Stimulated activated CD8-positive, alpha-beta memory T cell treated with anti-CD3 and anti-CD28 coated beads, Interleukin-4, amount 100 ng/mL, for 1 hour (primary cell): Measurements from ENCODE around the gene JUNB.

Experiments
- DNase-seq, 2 donors: peaks; one replicate each; pipeline ENCODE4 v3.0.0-alpha.2; 2020; ENCODE audit warnings: low read depth in 2 of 2, low spot score in 1 of 2

Gene JUNB

DNA sequence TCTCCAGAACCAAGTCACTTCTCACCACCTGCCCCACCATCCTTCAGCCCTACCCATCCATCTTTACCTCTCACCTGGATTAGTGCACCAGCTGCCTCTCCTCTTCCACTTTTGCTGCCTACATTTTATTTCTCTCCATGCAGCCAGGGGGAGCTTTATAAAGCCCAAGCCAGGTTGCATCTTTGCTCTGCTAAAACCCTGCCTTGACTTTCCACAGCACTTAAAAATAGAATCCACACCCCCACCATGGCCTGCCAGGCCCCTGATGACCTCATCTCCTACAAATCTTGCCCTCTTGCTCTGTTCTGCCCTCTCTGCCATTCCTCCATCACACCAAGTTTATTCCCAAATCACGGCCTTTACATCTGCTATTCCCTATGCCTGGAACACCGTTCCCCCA, 17.7 kb upstream of the JUNB start:
- no peak for DNase-seq

DNA sequence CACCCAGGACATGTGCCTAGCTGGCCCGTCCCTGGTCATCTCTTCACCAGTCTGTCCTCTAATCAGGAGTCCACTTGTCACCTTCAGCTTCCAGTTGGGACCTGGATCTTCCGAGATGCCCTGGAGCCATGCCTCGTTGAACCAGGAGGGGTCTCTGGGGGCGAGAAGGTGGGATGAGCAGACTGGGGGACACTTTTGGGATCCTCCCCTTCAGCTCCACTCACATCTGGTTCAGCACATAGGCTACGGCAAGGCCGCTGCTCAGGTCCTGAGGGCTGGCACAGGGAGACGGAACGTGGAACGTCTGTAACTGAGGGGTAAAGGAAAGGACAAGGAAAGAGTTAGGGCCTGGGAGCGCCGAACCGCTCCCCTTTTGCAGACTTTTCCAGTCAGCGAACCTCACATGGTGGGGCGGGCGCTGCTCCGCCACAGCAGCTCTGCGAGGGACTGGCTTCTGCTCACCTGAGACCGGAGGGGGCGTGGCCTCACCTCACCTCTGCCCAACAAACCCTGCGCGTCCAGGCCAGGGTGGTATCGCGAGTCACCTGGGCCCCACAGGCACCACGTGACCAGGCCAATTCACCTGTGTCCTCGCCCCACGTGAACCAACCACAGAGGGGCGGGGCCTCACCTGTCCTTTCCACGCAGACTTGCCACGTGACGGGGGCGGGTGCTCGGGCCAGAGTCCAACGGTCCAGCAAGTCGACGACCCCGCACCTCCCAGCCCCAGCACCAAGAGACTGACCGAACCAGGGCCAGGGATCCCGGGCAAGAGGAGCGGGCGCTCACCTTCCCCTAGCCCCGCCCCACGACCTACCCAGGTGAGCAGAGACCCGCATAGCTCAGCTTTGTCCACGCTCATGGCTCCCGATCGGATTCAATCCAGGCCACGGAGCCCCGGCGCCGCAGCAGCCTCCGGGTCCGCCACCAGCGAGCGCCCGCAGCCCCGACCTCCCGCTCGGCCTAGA, 16.4 kb upstream of the JUNB start, which contains the start of gene HOOK2:
TSS of gene HOOK2 (minus strand) at position 965 of the 968 bp plus-strand sequence. CDS start at position 862, 103 bp downstream.
- DNase-seq, result no peak

DNA sequence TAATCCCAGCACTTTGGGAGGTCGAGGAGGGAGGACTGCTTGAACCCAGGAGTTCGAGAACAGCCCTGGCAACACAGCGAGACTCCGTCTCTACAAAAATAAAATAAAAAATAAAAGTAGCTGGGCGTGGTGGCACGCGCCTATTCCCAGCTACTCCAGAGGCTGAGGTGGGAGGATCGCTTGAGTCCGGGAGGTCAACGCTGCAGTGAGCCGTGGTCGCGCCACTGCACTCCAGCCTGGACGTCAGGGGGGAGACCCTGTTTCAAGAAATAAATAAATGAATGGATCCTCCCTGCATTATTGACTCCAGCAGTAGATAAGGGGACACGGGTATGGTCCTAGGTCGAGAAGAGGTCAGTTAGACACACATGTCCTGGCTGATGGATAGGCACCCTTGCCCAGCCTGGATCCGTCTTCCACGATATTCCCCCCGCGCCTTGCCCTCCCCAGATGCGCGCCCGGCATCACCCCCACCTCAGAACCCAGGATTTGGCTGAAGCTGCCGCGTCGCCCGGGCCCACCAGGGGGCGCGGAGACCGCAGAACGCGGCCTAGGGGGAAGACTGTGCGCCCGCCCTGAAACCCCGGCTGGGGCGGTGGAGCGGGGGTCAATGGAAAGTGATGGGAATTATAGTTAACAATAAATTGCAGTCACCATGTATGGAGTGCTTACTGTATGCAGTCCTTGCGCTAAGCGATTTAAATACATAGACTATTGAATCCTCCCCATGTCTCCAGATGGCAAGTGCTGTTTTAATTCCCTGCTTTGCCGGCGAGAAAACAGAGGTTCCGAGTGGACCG, 13.9 kb upstream of the JUNB start:
- DNase-seq, result peak; percentile 55 to 69

DNA sequence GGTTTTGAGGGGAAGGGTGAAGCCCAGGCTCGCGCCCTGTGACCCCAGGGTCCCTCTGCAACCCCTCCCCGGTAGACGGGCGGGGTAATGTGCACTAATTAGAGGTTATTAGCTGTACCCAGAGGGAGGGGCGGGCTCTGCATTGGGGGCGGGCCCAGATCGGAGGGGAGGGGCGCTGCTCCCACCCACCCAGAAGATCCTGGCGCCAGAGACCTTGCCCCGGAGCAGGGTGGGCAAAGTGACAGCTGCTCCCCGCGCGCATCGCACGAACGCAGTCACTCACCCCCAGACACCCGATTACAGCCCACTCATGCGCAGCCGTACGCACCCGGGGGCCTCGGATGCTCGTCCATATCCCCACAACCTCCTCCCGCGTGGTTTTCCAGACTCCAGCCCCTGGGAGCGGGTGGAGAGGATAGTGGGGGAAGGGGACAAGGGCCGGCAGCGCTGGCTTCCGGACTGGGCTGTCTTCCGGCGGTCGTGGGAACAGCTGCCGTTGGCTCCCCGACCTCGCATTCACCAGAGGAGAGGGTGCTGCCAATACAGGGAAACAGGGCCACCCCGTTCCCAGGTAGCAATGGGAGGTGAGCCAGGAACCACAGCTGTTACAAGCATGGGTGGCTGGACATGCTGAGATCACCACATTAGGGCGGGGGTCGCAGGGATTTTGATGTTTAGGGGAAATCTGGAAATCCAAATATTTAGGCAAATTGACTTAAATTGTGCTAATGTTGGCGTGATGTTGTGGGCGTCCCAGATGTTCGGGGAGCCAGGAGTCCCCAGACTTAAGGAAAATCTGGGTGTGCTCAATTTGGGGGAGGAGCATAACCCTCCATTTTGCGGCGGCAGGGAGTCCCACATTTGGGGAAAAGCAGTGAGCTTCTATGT, 13.0 kb upstream of the JUNB start:
- no peak for DNase-seq

DNA sequence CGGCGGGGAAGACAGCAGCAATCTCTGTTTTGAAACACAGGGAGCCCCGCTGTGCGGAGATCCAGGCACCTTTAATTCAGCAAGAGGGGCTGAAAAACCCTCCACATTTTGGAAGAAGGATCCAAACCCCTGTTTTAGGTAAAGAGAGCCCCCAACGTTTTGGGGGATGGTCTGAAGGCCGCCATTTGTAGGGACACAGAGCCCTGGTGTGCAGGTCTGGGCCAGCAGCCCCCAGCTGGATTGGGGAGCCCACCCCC, 12.5 kb upstream of the JUNB start:
- DNase-seq, result no peak

DNA sequence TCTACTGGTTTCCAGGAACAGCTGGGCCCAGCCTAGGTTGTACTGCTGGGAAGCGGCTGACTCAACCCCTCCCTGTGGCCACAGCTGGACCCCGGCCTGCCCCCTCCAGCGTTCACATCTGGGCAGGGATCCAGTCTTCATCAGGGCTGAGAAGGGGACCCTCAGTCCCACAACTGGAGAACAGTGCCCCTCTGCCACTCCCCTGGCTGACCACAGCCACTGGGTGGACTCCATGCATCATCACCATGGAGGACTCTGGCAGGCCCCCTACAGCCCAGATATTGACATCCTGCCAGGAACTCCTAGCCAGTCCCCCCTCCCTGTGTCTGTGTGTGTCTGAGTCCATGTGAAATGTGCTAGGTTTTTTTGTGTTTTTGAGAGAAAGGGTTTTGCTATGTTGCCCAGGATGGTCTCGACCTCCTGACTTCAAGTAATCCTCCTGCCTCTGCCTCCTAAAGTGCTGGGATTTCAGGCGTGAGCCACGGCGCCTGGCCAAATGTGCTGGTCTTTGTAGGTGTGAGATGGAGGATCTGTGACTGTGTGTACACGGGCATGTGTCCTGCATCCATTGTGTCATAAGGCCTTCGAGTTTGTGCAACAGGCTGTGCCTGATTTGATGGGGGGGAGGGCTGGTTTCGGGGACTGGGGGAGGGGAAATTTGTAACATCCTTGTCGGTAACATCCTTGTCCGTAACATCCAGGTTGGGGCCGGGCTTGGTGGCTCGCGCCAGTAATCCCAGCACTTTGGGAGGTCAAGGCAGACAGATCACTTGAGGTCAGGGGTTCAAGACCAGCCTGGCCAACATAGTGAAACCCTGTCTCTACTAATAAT, 11.9 kb upstream of the JUNB start:
- no peak for DNase-seq

DNA sequence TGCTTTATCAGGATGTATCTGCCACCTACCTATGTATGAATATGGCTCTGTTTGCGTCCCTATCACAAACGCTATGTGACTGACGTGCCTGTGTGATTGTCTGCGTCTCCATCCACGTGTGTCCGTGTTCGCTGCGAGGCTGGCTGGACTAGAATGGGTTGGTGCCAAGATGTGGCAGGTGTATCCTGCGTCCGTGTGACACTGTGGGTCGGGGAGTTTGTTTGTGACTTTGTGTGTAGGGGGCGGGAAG, 9.2 kb upstream of the JUNB start:
- DNase-seq, result no peak

DNA sequence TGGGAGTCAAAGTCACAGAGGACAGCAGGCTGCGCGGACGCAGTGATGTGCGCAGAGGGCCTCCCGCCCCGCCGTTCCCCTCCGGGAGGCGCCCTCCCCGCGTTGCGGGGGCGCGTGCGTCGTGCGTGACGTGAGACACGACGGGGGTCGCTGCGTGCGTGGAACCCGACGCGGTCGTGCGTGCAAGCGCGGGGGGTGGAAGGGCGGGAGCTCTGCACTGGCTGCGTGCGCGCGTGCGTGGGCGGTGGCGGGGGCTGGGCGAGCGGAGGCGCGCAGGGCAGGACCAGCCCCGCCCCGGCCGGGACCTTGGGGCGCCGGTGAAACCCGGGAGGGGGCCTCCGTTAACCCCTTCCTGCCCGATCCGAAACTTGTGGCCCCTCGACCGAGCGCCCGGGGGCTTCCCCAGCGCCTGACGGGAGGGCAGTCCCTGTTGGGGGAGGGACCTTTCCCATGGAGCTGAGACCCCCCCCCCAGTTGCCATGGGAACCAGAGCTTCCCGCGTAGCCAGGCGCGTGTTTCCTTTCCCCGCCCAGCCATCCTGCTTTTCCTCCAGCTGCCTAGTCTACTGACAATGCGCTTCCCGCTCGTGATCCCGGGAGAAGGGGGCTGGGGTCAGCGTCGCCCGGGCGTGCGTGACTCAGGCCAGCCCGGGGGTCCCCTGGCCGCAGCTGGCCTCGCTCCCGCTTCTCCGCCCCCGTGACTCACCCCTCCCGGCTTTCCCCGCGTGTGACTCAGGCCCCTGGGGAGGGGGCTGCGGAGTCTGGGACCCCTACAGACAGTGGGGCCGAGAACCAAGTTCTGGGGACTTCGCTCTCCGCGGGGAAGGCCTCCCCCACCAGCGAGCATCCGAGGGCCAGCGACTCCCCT, 8.6 kb upstream of the JUNB start:
- peak; percentile 71 to 80 for DNase-seq

DNA sequence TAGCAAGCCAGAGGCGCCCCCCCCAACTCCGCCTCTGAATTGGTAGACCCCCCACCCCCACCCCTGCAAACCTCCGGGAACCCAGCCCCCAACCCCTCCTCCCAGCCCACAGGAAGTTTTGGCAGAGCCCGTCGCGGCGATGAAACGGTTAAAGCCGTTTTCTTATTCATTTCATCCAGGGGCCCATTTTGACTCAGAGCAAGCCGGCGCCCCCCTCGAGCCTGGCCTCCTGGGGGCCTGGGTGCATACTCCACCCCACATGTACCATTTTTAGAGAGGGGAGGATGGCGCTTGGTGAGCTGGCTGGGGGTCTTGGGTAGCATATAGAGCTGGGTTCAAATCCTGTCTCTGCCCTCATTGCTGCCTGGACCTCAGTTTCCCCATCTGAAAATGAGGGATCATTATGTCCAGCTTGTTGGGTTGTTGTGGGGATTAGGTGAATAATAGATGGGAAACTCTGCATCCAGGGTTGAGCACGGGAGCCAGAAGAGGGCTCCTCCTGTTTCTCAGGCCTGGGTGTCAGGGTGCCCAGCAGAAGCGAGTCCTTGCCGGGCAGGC, 7.9 kb upstream of the JUNB start:
- no peak for DNase-seq

DNA sequence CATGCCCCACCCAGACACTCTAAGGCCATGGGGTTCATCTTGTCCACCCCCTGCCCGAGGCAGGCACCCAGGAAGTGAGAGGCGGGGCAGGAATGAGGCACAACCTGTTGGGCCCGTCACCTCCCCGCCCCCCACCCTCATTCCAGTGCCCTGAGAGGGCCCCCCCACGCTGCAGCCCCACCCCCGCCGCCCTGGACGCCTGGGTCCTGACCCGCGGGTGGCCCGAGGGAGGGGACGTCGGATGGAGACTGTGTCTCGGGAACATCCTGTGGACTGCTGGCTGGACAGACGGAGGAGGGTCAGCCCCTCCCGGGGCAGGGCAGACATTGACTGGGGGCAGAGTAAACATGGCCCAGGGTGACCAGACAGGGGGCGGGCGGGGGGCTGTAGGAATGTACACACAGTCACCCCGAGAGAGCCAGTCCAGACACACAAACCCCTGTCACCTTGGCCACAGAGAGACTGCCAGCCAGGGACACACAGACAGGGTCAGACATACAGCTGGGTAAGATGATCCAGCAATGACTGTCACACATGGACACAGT, 7.4 kb upstream of the JUNB start:
- DNase-seq, result no peak

DNA sequence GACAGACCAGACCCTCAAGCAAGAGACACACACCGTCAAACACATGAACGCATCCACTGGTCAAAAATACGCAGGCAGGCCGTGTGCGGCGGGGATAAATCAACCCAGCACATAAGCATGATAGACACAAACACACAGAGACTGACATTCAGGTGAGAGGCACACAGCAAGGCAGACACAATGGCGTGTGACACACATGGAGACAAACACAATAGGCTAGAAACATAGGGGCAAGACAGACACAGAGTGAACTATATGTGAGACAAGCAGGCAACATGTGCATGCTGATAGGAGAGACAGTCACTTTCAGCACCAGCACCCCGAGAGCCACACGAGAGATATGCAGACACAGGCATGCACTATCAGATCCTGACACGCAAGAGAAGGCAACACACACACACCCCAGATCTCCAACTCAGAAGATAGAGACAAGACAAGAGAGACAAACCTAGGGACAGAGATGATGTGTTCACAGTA, 6.9 kb upstream of the JUNB start:
- no peak for DNase-seq

DNA sequence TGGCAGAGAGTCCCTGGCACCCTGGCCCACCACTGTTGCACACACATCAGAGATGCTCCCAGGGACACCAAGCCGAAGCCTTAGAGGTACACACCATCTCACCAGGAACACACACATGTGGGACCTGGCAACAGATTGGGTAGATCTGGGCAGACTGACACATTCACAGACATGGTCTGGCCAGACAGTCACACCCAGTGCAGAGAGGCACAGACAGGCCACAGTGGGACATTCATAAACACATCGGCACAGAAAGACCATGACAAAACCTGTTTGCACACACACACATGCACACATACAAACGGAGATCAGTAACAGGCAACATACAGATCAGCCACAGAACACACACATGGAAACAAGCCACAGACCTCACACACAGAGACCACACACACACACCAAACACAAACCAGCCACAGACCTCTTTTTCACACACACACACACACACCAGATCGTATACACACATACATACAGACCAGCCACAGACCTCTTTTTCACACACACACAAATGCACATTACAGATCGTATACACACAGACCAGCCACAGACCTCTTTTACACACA, 6.3 kb upstream of the JUNB start:
- DNase-seq, result no peak

DNA sequence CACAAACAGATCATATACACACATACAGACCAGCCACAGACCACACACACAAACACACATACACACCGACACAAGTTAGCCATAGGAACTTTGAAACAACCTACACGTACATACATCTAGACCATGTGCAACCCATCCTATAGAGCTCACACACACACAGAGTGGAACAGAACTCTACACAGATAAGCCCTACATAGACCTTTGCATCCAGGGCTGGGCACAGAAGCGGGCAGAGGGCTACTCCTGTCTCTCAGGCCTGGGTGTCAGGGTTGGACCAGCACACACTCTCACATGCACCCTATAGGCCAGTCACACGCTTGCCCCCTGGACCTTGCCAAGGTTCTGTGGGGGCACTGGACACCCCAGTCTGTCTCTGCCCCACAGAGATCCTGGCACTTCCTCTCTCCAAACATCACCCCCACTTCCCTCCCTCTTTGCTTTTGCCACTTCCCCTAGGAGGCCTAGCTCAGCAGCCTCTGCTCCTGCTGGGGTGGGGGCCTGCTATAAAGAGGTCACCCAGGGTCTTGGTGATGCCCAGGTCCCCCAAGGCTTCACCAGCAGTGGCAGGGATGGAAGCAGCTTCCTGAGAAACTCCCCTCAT, 5.8 kb upstream of the JUNB start:
- no peak for DNase-seq

DNA sequence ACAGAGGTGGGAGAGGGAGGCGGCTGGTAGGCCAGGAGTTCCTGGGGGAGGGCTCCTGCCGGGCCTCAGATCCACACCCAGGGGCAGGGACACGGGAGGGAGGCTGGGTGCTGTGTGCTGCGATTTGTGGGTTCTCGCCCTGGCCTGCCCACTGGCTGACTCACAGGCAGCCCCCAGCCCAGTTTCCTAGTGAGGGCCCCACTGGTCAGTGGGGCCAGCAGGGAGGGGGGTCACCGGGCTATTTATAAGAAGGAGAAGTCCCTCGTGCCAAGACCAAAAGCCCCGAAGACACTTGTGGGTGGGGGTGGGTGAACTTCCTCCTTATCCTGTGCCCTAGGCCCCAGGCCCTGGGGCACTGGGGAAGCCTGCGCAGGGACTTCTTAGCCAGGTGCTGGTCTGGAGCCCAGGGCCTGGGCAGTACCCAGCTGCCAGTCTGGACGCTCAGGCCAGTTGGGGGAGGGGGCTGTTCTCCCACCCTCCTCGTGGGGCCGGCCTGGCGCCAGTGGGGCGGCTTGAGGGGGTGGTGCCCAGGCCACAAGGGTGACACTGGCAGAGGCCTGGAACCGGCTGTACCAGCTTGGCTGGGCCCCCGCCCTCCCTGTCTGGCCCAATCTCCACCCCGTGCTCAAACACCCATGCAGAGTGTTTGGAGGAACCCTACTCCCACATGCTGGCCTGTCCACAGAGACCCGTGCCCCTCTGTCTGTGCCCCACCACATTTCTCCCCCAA, 5.0 kb upstream of the JUNB start:
- no peak for DNase-seq

DNA sequence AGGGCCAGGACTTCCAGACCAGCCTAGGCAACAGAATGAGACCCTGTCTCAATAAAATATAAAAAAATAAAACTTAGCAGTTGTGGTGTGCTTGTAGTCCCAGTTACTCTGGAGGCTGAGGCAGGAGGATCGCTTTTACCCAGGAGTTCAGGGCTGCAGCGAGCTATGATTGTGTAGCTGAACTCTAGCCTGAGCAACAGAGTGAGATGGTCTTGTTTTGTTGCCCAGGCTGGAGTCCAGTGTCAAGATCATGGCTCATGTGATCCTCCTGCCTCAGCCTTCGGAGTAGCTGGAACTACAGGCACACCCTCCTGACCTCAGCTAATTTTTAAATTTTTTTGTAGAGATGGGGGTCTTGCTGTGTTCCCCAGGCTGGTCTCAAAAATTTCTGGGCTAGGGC, 4.3 kb upstream of the JUNB start:
- no peak for DNase-seq

DNA sequence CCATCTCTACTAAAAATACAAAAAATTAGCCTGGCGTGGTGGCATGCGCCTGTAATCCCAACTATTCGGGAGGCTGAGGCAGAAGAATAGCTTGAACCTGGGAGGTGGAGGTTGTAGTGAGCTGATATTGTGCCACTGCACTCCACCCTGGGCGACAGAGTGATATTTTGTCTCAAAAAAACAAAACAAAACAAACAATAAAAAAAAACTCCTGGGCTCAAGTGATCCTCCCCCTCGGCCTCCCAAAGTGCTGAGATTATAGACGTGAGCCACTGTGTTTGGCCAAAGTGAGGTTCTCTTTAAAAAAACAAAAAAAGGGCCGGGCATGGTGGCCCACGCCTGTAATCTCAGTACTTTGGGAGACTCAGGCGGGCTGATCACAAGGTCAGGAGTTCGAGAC, 3.8 kb upstream of the JUNB start:
- DNase-seq, result no peak

DNA sequence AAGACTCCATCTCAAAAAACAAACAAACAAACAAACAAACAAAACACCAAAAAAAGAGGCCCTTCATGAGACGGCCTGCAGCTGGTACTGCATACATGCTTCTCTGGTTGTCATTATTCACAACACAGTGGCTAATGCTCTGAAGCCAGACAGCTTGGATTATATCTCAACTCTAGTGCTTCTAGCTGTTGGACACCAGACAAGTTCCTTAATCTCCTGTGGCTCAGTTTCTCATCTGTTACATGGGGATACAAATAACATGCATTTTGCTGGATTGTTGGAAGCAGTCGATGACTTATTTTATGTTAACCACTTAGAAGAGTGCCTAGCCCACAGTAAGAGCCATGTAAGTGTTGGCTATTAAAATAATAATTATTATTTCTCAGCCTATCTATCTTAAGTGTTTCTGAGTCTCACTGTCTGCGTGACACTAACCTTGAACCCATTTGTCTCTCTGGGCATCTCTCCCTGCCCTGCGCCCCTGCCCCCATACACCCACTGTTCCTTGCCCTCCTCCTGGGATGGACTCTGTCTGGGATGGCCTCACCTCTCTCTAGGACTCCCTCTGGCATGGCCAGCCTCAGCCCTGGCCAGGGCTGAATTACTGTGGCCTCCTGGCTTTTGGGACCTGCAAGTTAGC, 3.1 kb upstream of the JUNB start:
- no peak for DNase-seq
